ENCODE measurements around the gene HAUS7. TPM values are rescaled to one million over a fixed set of nuclear protein-coding genes. Genes with fewer than 3 reads are reported as not detected.

HAUS7 gene
- total RNA-seq, 4 donors from 2014 or later, result 8.2 to 156 (median 16.0) TPM

DNA sequence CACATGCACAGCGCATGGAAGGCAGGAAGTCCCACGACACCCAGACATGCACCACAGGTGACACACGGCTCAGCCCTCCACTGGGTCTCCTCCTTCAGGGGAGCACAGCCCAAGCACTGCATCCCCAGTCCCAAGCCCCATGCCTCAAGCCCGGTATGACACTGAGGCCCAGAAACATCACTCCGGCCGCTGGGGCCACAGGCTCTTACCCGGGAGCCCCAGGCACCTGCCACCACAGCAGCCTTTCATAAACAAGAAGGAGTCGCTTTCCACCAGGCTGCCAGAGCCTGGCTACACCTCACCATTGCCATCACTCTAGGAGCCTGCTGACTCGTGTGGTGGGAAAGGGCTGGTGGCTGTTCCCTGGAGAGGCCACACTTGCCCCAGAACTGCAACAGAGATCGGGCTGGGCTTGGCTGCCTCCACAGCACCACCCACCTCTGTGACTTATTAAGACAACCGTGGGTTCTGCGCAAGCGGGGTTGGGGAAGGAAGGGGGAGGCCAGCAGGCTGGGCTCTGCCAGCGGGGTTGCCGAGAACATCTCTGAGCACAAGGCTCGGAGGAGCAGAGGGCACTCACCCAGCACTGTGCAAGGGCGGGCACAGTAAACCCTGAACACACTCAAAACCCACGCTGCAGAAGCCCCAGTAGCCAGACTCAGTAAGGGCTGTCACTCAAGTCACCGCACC lies 4.5 kb downstream of the HAUS7 start:
- TF ChIP-seq POLR2A (IDR thresholded peaks at IDR 0.05) (no peak), CTCF (IDR thresholded peaks at IDR 0.05) (no peak)
- Histone ChIP-seq H3K27me3 (no peaks in the 10 kb centered on the region), H3K27ac (no peak overlapping the region), H3K36me3 (no peaks in the 10 kb centered on the region), H3K4me1 (peaks cover 0 to 13% (median 0%) of the 10 kb centered on the region in 4 donors), H3K4me3 (no peak overlapping the region), H3K9me3 (no peaks in the 10 kb centered on the region)
- no peak for DNase-seq

- no peak overlapping the region for H3K27ac ChIP-seq
- H3K27me3 ChIP-seq, result no peaks in the 10 kb centered on the region
- no peaks in the 10 kb centered on the region for H3K9me3 ChIP-seq
- no peak for TF ChIP-seq POLR2A (IDR thresholded peaks at IDR 0.05)
- TF ChIP-seq CTCF (IDR thresholded peaks at IDR 0.05), result no peak
- H3K36me3 ChIP-seq, result no peaks in the 10 kb centered on the region
- H3K4me3 ChIP-seq, result no peak overlapping the region
- peaks cover 0 to 5% (median 0%) of the 10 kb centered on the region in 4 donors for H3K4me1 ChIP-seq
- no peak for DNase-seq
Measured at GRCh38 chrX:153464116-153464515, 6.3 kb downstream of the HAUS7 start.

- Histone ChIP-seq H3K4me1 (no peaks in the 10 kb centered on the region), H3K27me3 (no peaks in the 10 kb centered on the region), H3K27ac (no peak overlapping the region), H3K4me3 (no peak overlapping the region), H3K36me3 (no peaks in the 10 kb centered on the region), H3K9me3 (no peaks in the 10 kb centered on the region)
- no peak for DNase-seq
- TF ChIP-seq CTCF (IDR thresholded peaks at IDR 0.05) (no peak), POLR2A (IDR thresholded peaks at IDR 0.05) (no peak)
Measured at GRCh38 chrX:153463556-153463955, 6.8 kb downstream of the HAUS7 start.

- no peak overlapping the region for H3K4me3 ChIP-seq
- no peak overlapping the region for H3K27ac ChIP-seq
- no peaks in the 10 kb centered on the region for H3K27me3 ChIP-seq
- TF ChIP-seq CTCF (IDR thresholded peaks at IDR 0.05), result no peak
- no peak for TF ChIP-seq POLR2A (IDR thresholded peaks at IDR 0.05)
- H3K4me1 ChIP-seq, result no peaks in the 10 kb centered on the region
- H3K36me3 ChIP-seq, result no peaks in the 10 kb centered on the region
- DNase-seq, result no peak
- H3K9me3 ChIP-seq, result no peaks in the 10 kb centered on the region
Measured at GRCh38 chrX:153463031-153463430, 7.3 kb downstream of the HAUS7 start.

DNA sequence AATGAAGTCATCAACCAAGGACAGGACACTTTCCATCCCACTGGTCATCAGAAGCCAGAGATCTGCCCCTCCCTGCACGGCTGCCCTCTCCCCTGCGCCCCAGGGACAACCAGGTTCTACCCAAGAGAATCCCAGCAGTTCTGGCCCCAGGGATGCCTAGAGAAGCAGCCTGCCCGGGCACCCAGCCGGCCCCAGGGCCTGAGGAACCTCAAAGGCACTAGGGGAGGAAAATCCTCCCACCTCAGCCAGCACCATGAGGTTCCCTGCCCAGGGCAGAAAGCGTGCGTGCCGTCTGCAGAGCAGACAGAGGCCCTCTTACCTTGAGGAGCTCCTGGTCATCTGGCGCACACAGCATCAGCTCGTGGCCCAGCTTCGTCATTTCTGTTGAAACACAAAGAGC lies 8.1 kb downstream of the HAUS7 start:
- no peak for DNase-seq
- H3K36me3 ChIP-seq, result no peaks in the 10 kb centered on the region

More for the DNA sequence above, 8.1 kb downstream of the HAUS7 start:
- H3K27ac ChIP-seq, result no peak overlapping the region
- no peaks in the 10 kb centered on the region for H3K4me1 ChIP-seq
- no peaks in the 10 kb centered on the region for H3K27me3 ChIP-seq
- TF ChIP-seq CTCF (IDR thresholded peaks at IDR 0.05), result no peak
- H3K4me3 ChIP-seq, result no peak overlapping the region
- H3K9me3 ChIP-seq, result no peaks in the 10 kb centered on the region

Measured in Peyer's patch (tissue), 4 donors.